ENCODE results near the gene NFXL1. TPM values are rescaled to one million over a fixed set of nuclear protein-coding genes. Genes with fewer than 3 reads are reported as not detected.

The NFXL1 gene
- total RNA-seq, 5 donors from 2014 or later (not counting 1 experiment from before 2014, with no cell fraction given) = 11.6 to 17.9 (median 16.1) TPM

DNA sequence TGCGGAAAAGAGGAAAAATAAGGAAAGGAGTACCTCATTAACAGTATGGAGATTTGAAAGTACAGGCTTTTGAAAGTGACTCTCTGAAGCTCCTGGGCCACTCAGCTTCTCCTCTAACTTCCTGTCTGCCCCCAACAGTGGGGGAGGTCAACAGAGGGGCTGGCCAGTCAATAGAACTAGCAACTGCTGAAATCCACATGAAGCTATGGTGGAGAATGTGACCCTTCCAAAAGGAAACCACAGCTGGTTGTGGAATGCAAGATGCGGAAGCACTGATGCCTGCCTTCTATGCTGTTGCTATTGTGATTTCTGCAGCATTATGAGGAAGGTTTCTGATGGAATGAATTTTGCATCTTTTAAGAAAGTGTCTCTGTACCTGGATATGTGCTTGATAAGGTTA is 78.9 kb downstream of the NFXL1 start:
- Histone ChIP-seq H3K4me3 (ENCODE audit: control insufficient read depth in 1 of 2, extremely low read depth in 1 of 2, low read length in 1 of 2) (no peak overlapping the region), H3K27ac (ENCODE audit: low read length) (no peak overlapping the region), H3K4me1 (ENCODE audit: control insufficient read depth in 1 of 2, extremely low read depth in 1 of 2, insufficient read depth in 2 of 2, low read length in 2 of 2) (peaks cover 18 to 27% of the 10 kb centered on the region in 2 experiments), H3K36me3 (ENCODE audit: control insufficient read depth in 2 of 2, extremely low read depth in 1 of 2, insufficient read depth in 1 of 2, low read length in 1 of 2) (no peaks in the 10 kb centered on the region), H3K9me3 (no peaks in the 10 kb centered on the region), H3K27me3 (replicated peaks in 1 of 2; ENCODE audit: control insufficient read depth in 2 of 2, extremely low read depth in 1 of 2, insufficient read depth in 2 of 2, low read length in 1 of 2) (peaks cover 4 to 9% of the 10 kb centered on the region in 2 experiments)
- peaks cover 21 to 47% (median 33%) of the 10 kb centered on the region in 3 donors for H3K4me1 Mint-ChIP-seq
- CTCF ChIA-PET = interaction anchor here in 1 of 2 donors (0.6 to 1.1 kb wide), 2 partner anchors 30 to 163 kb away, joined by 3 read pairs; no protein-coding TSS in a partner anchor
- no peak for DNase-seq
- no peak for ATAC-seq (replicated peaks in 1 of 4)
- no peak overlapping the region for H3K27ac Mint-ChIP-seq
- POLR2A ChIA-PET = no interaction called here
- H3K9me3 Mint-ChIP-seq = no peaks in the 10 kb centered on the region
- H3K4me3 Mint-ChIP-seq = peak overlapping the region in 1 of 3 donors; percentile 90
- H3K36me3 Mint-ChIP-seq = no peaks in the 10 kb centered on the region
- H3K27me3 Mint-ChIP-seq = peaks cover 3 to 11% of the 10 kb centered on the region in 2 donors
- 60% methylated on average over 1 of the region's 2 CpGs for WGBS (ENCODE audit: insufficient coverage)

GRCh38 chr4:47831026-47831679 is 83.2 kb downstream of the NFXL1 start:
- peaks cover 14 to 32% (median 29%) of the 10 kb centered on the region in 3 donors for H3K4me1 Mint-ChIP-seq
- CTCF ChIA-PET = no interaction called here
- Histone ChIP-seq H3K9me3 (no peaks in the 10 kb centered on the region), H3K27me3 (replicated peaks in 1 of 2; ENCODE audit: control insufficient read depth in 2 of 2, extremely low read depth in 1 of 2, insufficient read depth in 2 of 2, low read length in 1 of 2) (peaks cover 0 to 4% of the 10 kb centered on the region in 2 experiments), H3K4me1 (ENCODE audit: control insufficient read depth in 1 of 2, extremely low read depth in 1 of 2, insufficient read depth in 2 of 2, low read length in 2 of 2) (peaks cover 15 to 27% of the 10 kb centered on the region in 2 experiments), H3K27ac (ENCODE audit: low read length) (no peak overlapping the region), H3K4me3 (ENCODE audit: control insufficient read depth in 1 of 2, extremely low read depth in 1 of 2, low read length in 1 of 2) (no peak overlapping the region), H3K36me3 (ENCODE audit: control insufficient read depth in 2 of 2, extremely low read depth in 1 of 2, insufficient read depth in 1 of 2, low read length in 1 of 2) (no peaks in the 10 kb centered on the region)
- H3K27ac Mint-ChIP-seq = no peak overlapping the region
- DNase-seq (no peak), ATAC-seq (replicated peaks in 1 of 4) (no peak)
- WGBS (ENCODE audit: insufficient coverage) = 79% methylated on average over 3 of the region's 5 CpGs
- no peaks in the 10 kb centered on the region for H3K36me3 Mint-ChIP-seq
- no peaks in the 10 kb centered on the region for H3K9me3 Mint-ChIP-seq
- POLR2A ChIA-PET = no interaction called here
- H3K4me3 Mint-ChIP-seq = no peak overlapping the region
- H3K27me3 Mint-ChIP-seq = peaks cover 4 to 11% of the 10 kb centered on the region in 2 donors

GRCh38 chr4:47830265-47831025 is 83.9 kb downstream of the NFXL1 start:
- Histone ChIP-seq H3K27ac (ENCODE audit: low read length) (no peak overlapping the region), H3K9me3 (no peaks in the 10 kb centered on the region), H3K27me3 (replicated peaks in 1 of 2; ENCODE audit: control insufficient read depth in 2 of 2, extremely low read depth in 1 of 2, insufficient read depth in 2 of 2, low read length in 1 of 2) (peaks cover 0 to 2% of the 10 kb centered on the region in 2 experiments), H3K4me3 (ENCODE audit: control insufficient read depth in 1 of 2, extremely low read depth in 1 of 2, low read length in 1 of 2) (no peak overlapping the region), H3K36me3 (ENCODE audit: control insufficient read depth in 2 of 2, extremely low read depth in 1 of 2, insufficient read depth in 1 of 2, low read length in 1 of 2) (no peaks in the 10 kb centered on the region), H3K4me1 (ENCODE audit: control insufficient read depth in 1 of 2, extremely low read depth in 1 of 2, insufficient read depth in 2 of 2, low read length in 2 of 2) (peaks cover 8 to 22% of the 10 kb centered on the region in 2 experiments)
- DNase-seq (no peak), ATAC-seq (replicated peaks in 1 of 4) (no peak)
- Mint-ChIP-seq H3K4me3 (no peak overlapping the region), H3K27me3 (peaks cover 4 to 11% of the 10 kb centered on the region in 2 donors), H3K36me3 (no peaks in the 10 kb centered on the region), H3K27ac (no peak overlapping the region), H3K9me3 (no peaks in the 10 kb centered on the region), H3K4me1 (peaks cover 7 to 26% (median 23%) of the 10 kb centered on the region in 3 donors)
- POLR2A ChIA-PET = interaction anchor here in 1 of 2 donors (0.7 kb wide), 1 partner anchor 831 kb away, joined by 4 read pairs; no protein-coding TSS in a partner anchor
- 91% methylated on average over 2 of the region's 3 CpGs for WGBS (ENCODE audit: insufficient coverage)
- CTCF ChIA-PET = no interaction called here

- H3K9me3 ChIP-seq = no peaks in the 10 kb centered on the region
- H3K27ac ChIP-seq (ENCODE audit: low read length) = no peak overlapping the region
- no peak overlapping the region for H3K4me3 ChIP-seq (ENCODE audit: control insufficient read depth in 1 of 2, extremely low read depth in 1 of 2, low read length in 1 of 2)
- Mint-ChIP-seq H3K27me3 (peaks cover 4 to 11% of the 10 kb centered on the region in 2 donors), H3K9me3 (no peaks in the 10 kb centered on the region), H3K4me1 (peaks cover 6 to 20% (median 19%) of the 10 kb centered on the region in 3 donors), H3K4me3 (no peak overlapping the region), H3K36me3 (no peaks in the 10 kb centered on the region), H3K27ac (no peak overlapping the region)
- H3K27me3 ChIP-seq (replicated peaks in 1 of 2; ENCODE audit: control insufficient read depth in 2 of 2, extremely low read depth in 1 of 2, insufficient read depth in 2 of 2, low read length in 1 of 2) = peaks cover 0 to 6% of the 10 kb centered on the region in 2 experiments
- ATAC-seq (replicated peaks in 1 of 4) = no peak
- ChIA-PET CTCF (interaction anchor here in 1 of 2 donors (0.6 to 0.7 kb wide), 2 partner anchors 13 to 15 kb away, joined by 6 read pairs; no protein-coding TSS in a partner anchor), POLR2A (interaction anchor here in 1 of 2 donors (0.7 kb wide), 1 partner anchor 830 kb away, joined by 4 read pairs; no protein-coding TSS in a partner anchor)
- no peaks in the 10 kb centered on the region for H3K36me3 ChIP-seq (ENCODE audit: control insufficient read depth in 2 of 2, extremely low read depth in 1 of 2, insufficient read depth in 1 of 2, low read length in 1 of 2)
- peaks cover 5 to 18% of the 10 kb centered on the region in 2 experiments for H3K4me1 ChIP-seq (ENCODE audit: control insufficient read depth in 1 of 2, extremely low read depth in 1 of 2, insufficient read depth in 2 of 2, low read length in 2 of 2)
- DNase-seq = no peak
These were observed 84.9 kb downstream of the NFXL1 start for GRCh38 chr4:47829438-47829837.

GRCh38 chr4:47827343-47828047 is 86.9 kb downstream of the NFXL1 start:
- H3K4me3 Mint-ChIP-seq = no peak overlapping the region
- H3K4me1 Mint-ChIP-seq = peaks cover 6 to 20% (median 19%) of the 10 kb centered on the region in 3 donors
- H3K27ac Mint-ChIP-seq = no peak overlapping the region
- no peaks in the 10 kb centered on the region for H3K9me3 Mint-ChIP-seq
- H3K9me3 ChIP-seq = no peaks in the 10 kb centered on the region
- POLR2A ChIA-PET = no interaction called here
- no peak overlapping the region for H3K4me3 ChIP-seq (ENCODE audit: control insufficient read depth in 1 of 2, extremely low read depth in 1 of 2, low read length in 1 of 2)
- H3K36me3 Mint-ChIP-seq = no peaks in the 10 kb centered on the region
- DNase-seq (no peak), ATAC-seq (replicated peaks in 1 of 4) (peak in 2 of 4 experiments; percentile 50 to 51)
- H3K36me3 ChIP-seq (ENCODE audit: control insufficient read depth in 2 of 2, extremely low read depth in 1 of 2, insufficient read depth in 1 of 2, low read length in 1 of 2) = no peaks in the 10 kb centered on the region
- peaks cover 1 to 7% of the 10 kb centered on the region in 2 donors for H3K27me3 Mint-ChIP-seq
- H3K27me3 ChIP-seq (replicated peaks in 1 of 2; ENCODE audit: control insufficient read depth in 2 of 2, extremely low read depth in 1 of 2, insufficient read depth in 2 of 2, low read length in 1 of 2) = peaks cover 0 to 6% of the 10 kb centered on the region in 2 experiments
- WGBS (ENCODE audit: insufficient coverage) = no CpG with 5 or more reads among the region's 2 CpGs
- CTCF ChIA-PET = no interaction called here
- peaks cover 5 to 18% of the 10 kb centered on the region in 2 experiments for H3K4me1 ChIP-seq (ENCODE audit: control insufficient read depth in 1 of 2, extremely low read depth in 1 of 2, insufficient read depth in 2 of 2, low read length in 2 of 2)
- H3K27ac ChIP-seq (ENCODE audit: low read length) = no peak overlapping the region

- ChIA-PET CTCF (no interaction called here), POLR2A (no interaction called here)
- Mint-ChIP-seq H3K36me3 (no peaks in the 10 kb centered on the region), H3K27ac (no peak overlapping the region), H3K9me3 (no peaks in the 10 kb centered on the region), H3K4me1 (peaks cover 6 to 19% (median 14%) of the 10 kb centered on the region in 3 donors), H3K4me3 (no peak overlapping the region), H3K27me3 (peaks cover 4 to 11% of the 10 kb centered on the region in 2 donors)
- ATAC-seq (replicated peaks in 1 of 4) (no peak), DNase-seq (no peak)
- H3K4me1 ChIP-seq (ENCODE audit: control insufficient read depth in 1 of 2, extremely low read depth in 1 of 2, insufficient read depth in 2 of 2, low read length in 2 of 2) = peaks cover 5 to 15% of the 10 kb centered on the region in 2 experiments
- H3K27ac ChIP-seq (ENCODE audit: low read length) = no peak overlapping the region
- H3K36me3 ChIP-seq (ENCODE audit: control insufficient read depth in 2 of 2, extremely low read depth in 1 of 2, insufficient read depth in 1 of 2, low read length in 1 of 2) = no peaks in the 10 kb centered on the region
- H3K4me3 ChIP-seq (ENCODE audit: control insufficient read depth in 1 of 2, extremely low read depth in 1 of 2, low read length in 1 of 2) = no peak overlapping the region
- WGBS (ENCODE audit: insufficient coverage) = 69% methylated on average over 6 of the region's 7 CpGs
- H3K27me3 ChIP-seq (replicated peaks in 1 of 2; ENCODE audit: control insufficient read depth in 2 of 2, extremely low read depth in 1 of 2, insufficient read depth in 2 of 2, low read length in 1 of 2) = peaks cover 0 to 6% of the 10 kb centered on the region in 2 experiments
- no peaks in the 10 kb centered on the region for H3K9me3 ChIP-seq
These were observed 89.5 kb downstream of the NFXL1 start for GRCh38 chr4:47824840-47825239.

Measured in T-cell (primary cell).